A673 (cell line): ENCODE results near the gene ABCG1. TPM values are rescaled to one million over a fixed set of nuclear protein-coding genes. Genes with fewer than 3 reads are reported as not detected.

ENCODE experiments used
- BruUV-seq: library from RNA; stranded (reverse); fragments of 400-500 nt; replicated peaks from 2 replicates; lab custom pipeline; 2021; lab: Mats Ljungman, UMichigan
- CTCF ChIA-PET: fragments of 300-600 bp; sonication (Branson Sonifier 250); formaldehyde crosslinking; loops from one replicate; lab custom pipeline; 2022; ENCODE audit warnings: antibody characterized with exemption; lab: Charles Lee
- POLR2A ChIA-PET: fragments of 300-600 bp; sonication (Branson Sonifier 250); formaldehyde crosslinking; loops from one replicate; lab custom pipeline; 2022; ENCODE audit warnings: antibody characterized with exemption; ENCODE audit not compliant: low non-redundant PET; lab: Charles Lee
- DNase-seq: peaks from one replicate; pipeline ENCODE4 v3.0.0-alpha.2; 2015; ENCODE audit warnings: low spot score
- H3K27ac ChIP-seq: fragments of 200-600 bp; sonication (generic); 2 replicates; pipeline ENCODE4 v1.5.1; 2016; ENCODE audit warnings: mixed run types, low read depth, mild to moderate bottlenecking, mixed read lengths, antibody characterized with exemption, low read length; ENCODE audit not compliant: poor library complexity, severe bottlenecking
- H3K27me3 ChIP-seq: fragments of 200-600 bp; sonication (generic); replicated peaks from 2 replicates; pipeline ENCODE4 v1.6.1; 2017; ENCODE audit warnings: mixed run types, low read depth, mild to moderate bottlenecking, mixed read lengths, antibody characterized with exemption, low read length; ENCODE audit not compliant: insufficient read depth, poor library complexity
- H3K36me3 ChIP-seq: fragments of 200-600 bp; sonication (generic); 2 replicates; pipeline ENCODE4 v1.6.1; 2016; ENCODE audit warnings: mixed run types, mild to moderate bottlenecking, mixed read lengths, antibody characterized with exemption, low read length; ENCODE audit not compliant: insufficient read depth, poor library complexity, severe bottlenecking
- H3K4me1 ChIP-seq: fragments of 200-600 bp; sonication (generic); 2 replicates; pipeline ENCODE4 v1.6.1; 2017; ENCODE audit warnings: mixed run types, mild to moderate bottlenecking, mixed read lengths, antibody characterized with exemption, low read length; ENCODE audit not compliant: insufficient read depth, poor library complexity, severe bottlenecking
- H3K4me3 ChIP-seq: fragments of 200-600 bp; sonication (generic); 2 replicates; pipeline ENCODE4 v1.5.1; 2016; ENCODE audit warnings: low read depth, mixed run types, mild to moderate bottlenecking, mixed read lengths, low read length; ENCODE audit not compliant: poor library complexity, severe bottlenecking
- H3K9me3 ChIP-seq: fragments of 200-600 bp; sonication (generic); 2 replicates; pipeline ENCODE4 v1.6.1; 2016; ENCODE audit warnings: mixed run types, low read depth, mild to moderate bottlenecking, mixed read lengths, antibody characterized with exemption, low read length; ENCODE audit not compliant: poor library complexity, severe bottlenecking
- EZH2 ChIP-seq: fragments of 200-600 bp; sonication (generic); IDR thresholded peaks from 2 replicates; pipeline ENCODE4 v1.6.1; 2017; ENCODE audit warnings: borderline replicate concordance, low read depth, mild to moderate bottlenecking, mixed read lengths, antibody characterized with exemption, low read length; ENCODE audit not compliant: poor library complexity, severe bottlenecking
- intact Hi-C: fragments of 100-400 bp; cut with micrococcal nuclease; formaldehyde crosslinking; loops from one replicate; pipeline ENCODE4 v1.10.0; 2022; ENCODE audit not compliant: unreplicated experiment
- total RNA-seq: library from RNA; stranded (reverse); gene quantifications from 2 replicates; pipeline ENCODE4 v1.2.3, GENCODE V29; 2021
- TF ChIP-seq, protein P1 (sequence below): fragments of 300-800, 200-600 bp; sonication (generic); conservative IDR thresholded peaks from 2 replicates; pipeline ENCODE4 v1.5.1; 2017; ENCODE audit warnings: low read depth, mild to moderate bottlenecking, antibody characterized with exemption, low read length, moderate library complexity, mixed read lengths

Gene ABCG1
- total RNA-seq, 1 experiment from 2014 or later = 3.4 TPM

DNA sequence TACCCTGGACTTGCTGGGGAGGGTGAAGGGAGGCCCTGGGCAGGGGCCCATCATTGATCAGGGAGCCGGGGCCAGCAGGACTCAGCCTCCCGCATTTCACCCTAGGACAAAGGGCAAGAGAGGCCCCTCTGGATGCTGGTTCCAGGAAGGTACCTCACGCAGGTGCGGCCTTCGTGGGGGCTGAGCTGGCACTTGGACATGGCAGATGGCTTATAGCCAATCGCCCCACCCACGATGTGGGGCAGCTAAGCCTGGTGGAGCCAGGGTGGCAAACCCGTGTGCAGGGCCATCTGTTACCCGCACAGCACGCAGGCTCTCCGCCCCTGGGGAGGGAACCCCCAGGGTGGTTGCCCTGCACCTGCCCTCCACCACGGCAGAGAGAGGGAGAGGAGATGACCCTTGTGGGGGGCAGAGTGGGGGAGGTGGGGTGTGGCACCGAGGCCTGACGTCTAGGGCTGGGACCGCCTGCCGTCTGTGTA is 93.7 kb downstream of the ABCG1 start:
- Histone ChIP-seq H3K27me3 (no peaks in the 10 kb centered on the region), H3K9me3 (no peaks in the 10 kb centered on the region), H3K4me1 (no peaks in the 10 kb centered on the region), H3K36me3 (no peaks in the 10 kb centered on the region), H3K4me3 (no peak overlapping the region), H3K27ac (no peak overlapping the region)
- no TSS peak for BruUV-seq
- CTCF ChIA-PET = no interaction called here
- DNase-seq = no peak
- TF ChIP-seq EZH2 = no peak
- TF ChIP-seq, protein P1, sequence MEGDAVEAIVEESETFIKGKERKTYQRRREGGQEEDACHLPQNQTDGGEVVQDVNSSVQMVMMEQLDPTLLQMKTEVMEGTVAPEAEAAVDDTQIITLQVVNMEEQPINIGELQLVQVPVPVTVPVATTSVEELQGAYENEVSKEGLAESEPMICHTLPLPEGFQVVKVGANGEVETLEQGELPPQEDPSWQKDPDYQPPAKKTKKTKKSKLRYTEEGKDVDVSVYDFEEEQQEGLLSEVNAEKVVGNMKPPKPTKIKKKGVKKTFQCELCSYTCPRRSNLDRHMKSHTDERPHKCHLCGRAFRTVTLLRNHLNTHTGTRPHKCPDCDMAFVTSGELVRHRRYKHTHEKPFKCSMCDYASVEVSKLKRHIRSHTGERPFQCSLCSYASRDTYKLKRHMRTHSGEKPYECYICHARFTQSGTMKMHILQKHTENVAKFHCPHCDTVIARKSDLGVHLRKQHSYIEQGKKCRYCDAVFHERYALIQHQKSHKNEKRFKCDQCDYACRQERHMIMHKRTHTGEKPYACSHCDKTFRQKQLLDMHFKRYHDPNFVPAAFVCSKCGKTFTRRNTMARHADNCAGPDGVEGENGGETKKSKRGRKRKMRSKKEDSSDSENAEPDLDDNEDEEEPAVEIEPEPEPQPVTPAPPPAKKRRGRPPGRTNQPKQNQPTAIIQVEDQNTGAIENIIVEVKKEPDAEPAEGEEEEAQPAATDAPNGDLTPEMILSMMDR = no peak
- POLR2A ChIA-PET = no interaction called here
- intact Hi-C loops = no loop called here

GRCh38 chr21:42313501-42313969 is 94.6 kb downstream of the ABCG1 start:
- no peak for DNase-seq
- Histone ChIP-seq H3K9me3 (no peaks in the 10 kb centered on the region), H3K27me3 (no peaks in the 10 kb centered on the region), H3K4me1 (no peaks in the 10 kb centered on the region), H3K27ac (no peak overlapping the region), H3K4me3 (no peak overlapping the region), H3K36me3 (no peaks in the 10 kb centered on the region)
- ChIA-PET CTCF (no interaction called here), POLR2A (no interaction called here)
- intact Hi-C loops = no loop called here
- BruUV-seq = no TSS peak
- no peak for TF ChIP-seq EZH2
- TF ChIP-seq, protein P1 = no peak

- no peak for DNase-seq
- Histone ChIP-seq H3K4me3 (no peak overlapping the region), H3K9me3 (no peaks in the 10 kb centered on the region), H3K27ac (no peak overlapping the region), H3K4me1 (no peaks in the 10 kb centered on the region), H3K27me3 (no peaks in the 10 kb centered on the region), H3K36me3 (no peaks in the 10 kb centered on the region)
- no peak for TF ChIP-seq EZH2
- TF ChIP-seq, protein P1 = no peak
- ChIA-PET POLR2A (no interaction called here), CTCF (no interaction called here)
- BruUV-seq = no TSS peak
- intact Hi-C loops = no loop called here
Observed at GRCh38 chr21:42314616-42315295, 95.8 kb downstream of the ABCG1 start.
